Glutamatergic neuron (in vitro differentiated cells): Measurements from ENCODE around the gene PLEKHM2. TPM values are rescaled to one million over a fixed set of nuclear protein-coding genes. Genes with fewer than 3 reads are reported as not detected.

Experiments
- DNase-seq: peaks from one replicate; pipeline ENCODE4 v3.0.0; 2022
- H3K27ac Mint-ChIP-seq: one replicate; pipeline ENCODE4 v1.8.0; 2020; ENCODE audit warnings: mild to moderate bottlenecking, mixed read lengths, inconsistent platforms; ENCODE audit not compliant: unreplicated experiment
- H3K27me3 Mint-ChIP-seq: one replicate; pipeline ENCODE4 v1.8.0; 2020; ENCODE audit warnings: mild to moderate bottlenecking, moderate library complexity, mixed read lengths, inconsistent platforms; ENCODE audit not compliant: unreplicated experiment
- H3K36me3 Mint-ChIP-seq: one replicate; pipeline ENCODE4 v1.8.0; 2020; ENCODE audit warnings: mild to moderate bottlenecking, mixed read lengths, inconsistent platforms; ENCODE audit not compliant: unreplicated experiment
- H3K4me1 Mint-ChIP-seq: one replicate; pipeline ENCODE4 v1.8.0; 2020; ENCODE audit warnings: mild to moderate bottlenecking, low read depth, mixed read lengths, inconsistent platforms; ENCODE audit not compliant: unreplicated experiment
- H3K4me3 Mint-ChIP-seq: one replicate; pipeline ENCODE4 v1.8.0; 2020; ENCODE audit warnings: mild to moderate bottlenecking, mixed read lengths, inconsistent platforms; ENCODE audit not compliant: unreplicated experiment
- H3K9me3 Mint-ChIP-seq: one replicate; pipeline ENCODE4 v1.8.0; 2020; ENCODE audit warnings: mild to moderate bottlenecking, moderate library complexity, mixed read lengths, inconsistent platforms; ENCODE audit not compliant: unreplicated experiment
- total RNA-seq: library from RNA; stranded (reverse); fragmentation: NEBNext Ultra II Directional; extraction: Animal tissue kit (Norgen Biotek cat#: 25700); gene quantifications from one replicate; pipeline ENCODE4 v1.2.1, GENCODE V29; 2021; ENCODE audit not compliant: unreplicated experiment
- TF ChIP-seq, protein P1 (sequence below): fragments of 200-600 bp; sonication (generic); IDR thresholded peaks from one replicate; pipeline ENCODE4 v1.5.0; 2021; ENCODE audit not compliant: partially characterized antibody, unreplicated experiment

The PLEKHM2 gene
- total RNA-seq, 1 donor from 2014 or later: 66.9 TPM

DNA sequence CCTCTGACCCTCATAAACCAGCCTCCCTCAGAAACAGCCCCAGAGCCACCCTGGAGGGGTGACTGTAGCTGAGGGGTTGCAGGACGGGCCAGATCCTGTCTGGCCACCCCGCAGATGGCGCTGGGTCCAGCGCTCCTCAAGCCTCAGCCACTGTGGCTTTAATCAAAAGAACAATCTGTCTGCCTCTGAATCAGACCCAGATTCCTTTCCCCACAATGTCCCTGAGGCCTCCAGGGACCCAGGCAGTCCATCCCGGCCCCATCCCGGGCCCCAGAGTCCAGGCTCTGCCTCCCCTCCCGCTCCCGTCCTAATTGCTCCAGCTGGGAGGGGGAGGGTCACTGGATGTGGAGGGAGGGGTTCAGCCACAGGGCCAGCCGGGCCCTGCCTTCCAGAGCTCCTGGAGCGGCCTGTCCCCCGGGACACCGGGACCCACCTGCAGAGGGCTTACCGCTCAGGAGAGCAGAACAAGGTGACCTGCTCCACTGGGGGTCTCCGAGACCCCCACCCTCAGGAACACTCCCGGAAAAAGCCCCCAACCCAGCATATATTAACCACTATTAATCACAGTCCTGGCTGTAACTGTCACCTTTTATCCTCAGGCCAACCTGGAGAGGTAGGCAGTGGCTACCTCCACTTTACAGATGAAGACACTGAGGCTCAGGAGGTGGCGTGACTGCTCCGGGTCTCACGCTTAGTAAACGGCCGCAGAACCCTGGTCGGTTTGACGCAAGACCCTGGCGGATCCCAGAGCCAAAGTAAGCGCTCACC, 73.6 kb downstream of the PLEKHM2 start:
- peaks cover 16% of the 10 kb centered on the region for H3K4me1 Mint-ChIP-seq
- peak overlapping the region; percentile 78 for H3K4me3 Mint-ChIP-seq
- TF ChIP-seq, protein P1, sequence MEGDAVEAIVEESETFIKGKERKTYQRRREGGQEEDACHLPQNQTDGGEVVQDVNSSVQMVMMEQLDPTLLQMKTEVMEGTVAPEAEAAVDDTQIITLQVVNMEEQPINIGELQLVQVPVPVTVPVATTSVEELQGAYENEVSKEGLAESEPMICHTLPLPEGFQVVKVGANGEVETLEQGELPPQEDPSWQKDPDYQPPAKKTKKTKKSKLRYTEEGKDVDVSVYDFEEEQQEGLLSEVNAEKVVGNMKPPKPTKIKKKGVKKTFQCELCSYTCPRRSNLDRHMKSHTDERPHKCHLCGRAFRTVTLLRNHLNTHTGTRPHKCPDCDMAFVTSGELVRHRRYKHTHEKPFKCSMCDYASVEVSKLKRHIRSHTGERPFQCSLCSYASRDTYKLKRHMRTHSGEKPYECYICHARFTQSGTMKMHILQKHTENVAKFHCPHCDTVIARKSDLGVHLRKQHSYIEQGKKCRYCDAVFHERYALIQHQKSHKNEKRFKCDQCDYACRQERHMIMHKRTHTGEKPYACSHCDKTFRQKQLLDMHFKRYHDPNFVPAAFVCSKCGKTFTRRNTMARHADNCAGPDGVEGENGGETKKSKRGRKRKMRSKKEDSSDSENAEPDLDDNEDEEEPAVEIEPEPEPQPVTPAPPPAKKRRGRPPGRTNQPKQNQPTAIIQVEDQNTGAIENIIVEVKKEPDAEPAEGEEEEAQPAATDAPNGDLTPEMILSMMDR: no peak
- peak; percentile 60 for DNase-seq
- no peaks in the 10 kb centered on the region for H3K36me3 Mint-ChIP-seq
- H3K27ac Mint-ChIP-seq: peak overlapping the region; percentile 52
- peaks cover 8% of the 10 kb centered on the region for H3K27me3 Mint-ChIP-seq
- H3K9me3 Mint-ChIP-seq: peaks cover 5% of the 10 kb centered on the region

DNA sequence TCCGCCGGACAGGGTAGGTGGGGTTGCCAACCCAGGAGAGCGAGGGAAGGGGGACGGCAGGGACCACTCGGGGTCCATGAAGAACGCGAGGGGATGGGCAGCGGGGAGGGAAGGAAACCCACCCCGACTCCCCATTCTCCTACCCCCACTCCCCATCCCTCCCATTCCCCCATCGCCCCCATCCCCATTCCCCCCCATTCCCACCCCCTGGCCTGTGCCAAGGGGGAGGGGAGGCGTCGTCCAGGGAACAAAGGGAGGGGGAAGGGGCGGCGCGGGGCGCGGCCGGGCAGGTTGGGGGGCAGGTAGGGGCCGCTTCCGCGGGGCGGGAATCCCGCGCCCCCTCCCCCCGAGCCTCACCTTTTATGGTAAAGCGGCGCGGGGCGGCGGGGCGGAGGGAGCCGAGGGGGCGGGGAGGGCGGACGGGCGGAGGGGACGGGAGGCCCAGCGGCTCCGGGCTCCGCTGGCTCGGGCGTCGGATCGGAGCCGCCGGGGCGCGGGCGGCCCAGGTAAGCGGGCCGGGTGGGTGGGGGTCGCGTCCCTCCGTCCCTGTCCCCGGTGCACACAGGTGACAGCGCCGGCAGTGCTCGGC, 74.3 kb downstream of the PLEKHM2 start, which contains the start of gene FBLIM1:
TSS of gene FBLIM1 (plus strand) at position 453 of the 589 bp plus-strand sequence. CDS start 6,189 bp downstream, outside the sequence.
- H3K4me3 Mint-ChIP-seq: peak within 1 kb of the TSS; percentile 83
- peak within 1 kb of the TSS; percentile 52 for H3K27ac Mint-ChIP-seq
- no peaks in the 10 kb centered on the region for H3K36me3 Mint-ChIP-seq
- H3K4me1 Mint-ChIP-seq: peaks cover 16% of the 10 kb centered on the region
- H3K27me3 Mint-ChIP-seq: peaks cover 7% of the 10 kb centered on the region
- H3K9me3 Mint-ChIP-seq: peaks cover 5% of the 10 kb centered on the region
- peak; percentile 63 for DNase-seq
- TF ChIP-seq, protein P1: no peak

DNA sequence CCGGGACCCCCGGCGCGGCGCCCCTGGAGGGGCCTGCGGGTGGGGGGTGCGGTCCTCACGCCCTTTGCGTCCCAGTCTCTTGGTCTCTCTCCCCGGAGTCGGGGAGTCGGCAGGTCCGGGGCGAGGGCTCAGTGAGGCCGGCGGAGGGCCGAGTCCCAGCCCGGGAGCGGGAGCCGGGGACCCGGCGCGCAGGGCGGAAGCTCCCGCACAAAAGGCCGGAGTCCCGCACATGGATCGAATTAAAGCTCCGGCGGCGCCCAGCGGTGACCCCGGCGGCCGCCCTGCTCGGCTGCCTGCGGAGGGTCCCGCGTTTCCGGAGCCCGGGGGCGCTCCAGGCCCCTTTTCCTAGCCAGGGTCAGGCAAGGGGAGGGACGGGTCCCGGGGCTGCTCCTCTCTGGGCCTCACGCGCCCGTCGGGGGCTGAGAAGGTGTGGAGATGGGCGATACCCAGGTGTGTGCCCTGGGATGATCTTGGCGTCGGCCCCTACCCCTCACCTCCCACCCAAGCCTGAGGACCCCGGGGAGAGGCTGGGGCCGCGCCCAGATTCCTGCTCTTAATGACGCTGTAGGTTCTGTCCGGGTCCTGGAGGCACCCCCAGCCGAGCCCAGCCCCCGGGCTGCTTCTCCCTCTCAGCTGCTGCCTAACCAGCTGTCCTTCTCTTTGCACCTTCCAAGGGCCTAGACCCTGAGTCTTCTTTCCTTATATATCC, 75.0 kb downstream of the PLEKHM2 start:
- peak overlapping the region; percentile 83 for H3K4me3 Mint-ChIP-seq
- no peak overlapping the region for H3K27ac Mint-ChIP-seq
- peaks cover 7% of the 10 kb centered on the region for H3K27me3 Mint-ChIP-seq
- TF ChIP-seq, protein P1: no peak
- peaks cover 5% of the 10 kb centered on the region for H3K9me3 Mint-ChIP-seq
- peak; percentile 52 for DNase-seq
- H3K36me3 Mint-ChIP-seq: no peaks in the 10 kb centered on the region
- H3K4me1 Mint-ChIP-seq: peaks cover 17% of the 10 kb centered on the region

DNA sequence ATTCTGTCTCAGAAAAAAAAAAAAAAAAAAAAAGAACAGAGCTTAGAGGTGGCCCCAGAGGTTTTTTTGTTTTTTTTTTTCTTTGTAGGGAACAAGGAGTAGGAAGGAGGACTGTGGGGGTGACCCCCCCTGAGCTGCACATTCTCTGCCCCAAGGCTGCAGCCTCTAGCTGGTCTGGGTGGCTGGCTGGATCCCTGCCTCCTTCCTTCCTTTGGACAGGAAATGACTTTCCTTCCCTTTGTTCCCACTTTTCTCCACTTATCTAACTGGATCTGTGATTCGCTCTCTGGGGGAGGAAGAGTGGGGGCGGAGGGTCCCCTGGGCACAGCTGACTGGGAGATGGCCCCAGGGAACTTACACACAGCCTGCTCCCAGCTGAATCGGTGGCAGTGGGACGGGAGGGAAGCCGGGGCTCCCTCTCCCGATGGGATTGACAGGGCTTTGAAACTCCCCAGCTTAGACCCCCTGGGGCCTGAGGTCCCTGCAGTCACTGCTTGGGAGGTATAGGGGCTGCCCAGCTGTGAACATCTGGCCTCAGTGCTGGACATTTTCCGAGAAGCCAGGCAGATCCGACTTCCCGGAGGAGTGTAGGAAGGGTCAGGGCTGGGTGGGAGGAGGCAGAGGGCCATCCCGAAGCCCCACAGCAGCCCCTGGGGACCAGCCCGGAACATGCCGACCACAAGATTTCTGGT, 76.5 kb downstream of the PLEKHM2 start:
- Mint-ChIP-seq H3K4me3 (peak overlapping the region; percentile 71), H3K4me1 (peaks cover 23% of the 10 kb centered on the region), H3K36me3 (no peaks in the 10 kb centered on the region), H3K27me3 (peaks cover 9% of the 10 kb centered on the region), H3K27ac (no peak overlapping the region), H3K9me3 (peaks cover 6% of the 10 kb centered on the region)
- TF ChIP-seq, protein P1: no peak
- no peak for DNase-seq
